SHP77 (cell line): ENCODE results near the gene MOG.
"Not testable (repeated sequence)": the region's sequence is repeated elsewhere in the genome, so short reads cannot be mapped to it uniquely, and the experiment has no call there.

Experiments used
- DNase-seq, 2 experiments: peaks; one replicate each; lab custom pipeline; 2025; lab: John Stamatoyannopoulos, UW

Gene MOG

DNA sequence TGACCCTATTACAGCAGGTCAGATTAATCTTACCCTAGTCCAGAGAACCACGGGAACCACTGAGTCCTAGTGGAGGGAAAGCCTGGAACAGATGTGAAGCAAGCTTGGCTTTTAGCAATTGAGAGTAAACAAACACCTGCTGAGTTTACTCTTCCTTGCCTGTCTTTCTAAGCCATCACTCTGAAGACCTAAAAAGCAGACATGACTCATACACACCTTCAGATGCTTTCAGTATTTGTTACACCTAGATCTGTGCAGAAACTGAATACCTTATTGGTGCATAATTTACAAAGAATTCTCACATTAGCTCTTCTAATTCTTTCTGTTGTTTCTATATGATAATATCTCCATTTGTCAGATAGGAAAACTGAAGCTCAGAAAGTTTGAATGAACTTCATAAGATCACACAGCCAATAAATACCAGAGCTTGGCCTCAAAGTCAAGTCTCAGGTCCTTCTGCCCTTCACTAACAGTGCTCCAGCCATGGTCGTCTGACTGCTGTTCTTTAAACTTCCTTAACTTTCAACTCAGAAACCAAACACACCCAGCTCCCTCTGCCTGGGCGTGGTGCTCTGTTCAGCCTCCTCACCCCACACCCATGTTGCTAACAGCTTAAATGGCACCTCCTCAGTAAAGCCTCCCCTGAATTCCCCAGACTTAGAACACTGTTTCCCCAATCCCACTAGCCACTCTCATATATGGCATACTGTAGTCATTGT lies 15.3 kb upstream of the MOG start:
- no peak for DNase-seq

DNA sequence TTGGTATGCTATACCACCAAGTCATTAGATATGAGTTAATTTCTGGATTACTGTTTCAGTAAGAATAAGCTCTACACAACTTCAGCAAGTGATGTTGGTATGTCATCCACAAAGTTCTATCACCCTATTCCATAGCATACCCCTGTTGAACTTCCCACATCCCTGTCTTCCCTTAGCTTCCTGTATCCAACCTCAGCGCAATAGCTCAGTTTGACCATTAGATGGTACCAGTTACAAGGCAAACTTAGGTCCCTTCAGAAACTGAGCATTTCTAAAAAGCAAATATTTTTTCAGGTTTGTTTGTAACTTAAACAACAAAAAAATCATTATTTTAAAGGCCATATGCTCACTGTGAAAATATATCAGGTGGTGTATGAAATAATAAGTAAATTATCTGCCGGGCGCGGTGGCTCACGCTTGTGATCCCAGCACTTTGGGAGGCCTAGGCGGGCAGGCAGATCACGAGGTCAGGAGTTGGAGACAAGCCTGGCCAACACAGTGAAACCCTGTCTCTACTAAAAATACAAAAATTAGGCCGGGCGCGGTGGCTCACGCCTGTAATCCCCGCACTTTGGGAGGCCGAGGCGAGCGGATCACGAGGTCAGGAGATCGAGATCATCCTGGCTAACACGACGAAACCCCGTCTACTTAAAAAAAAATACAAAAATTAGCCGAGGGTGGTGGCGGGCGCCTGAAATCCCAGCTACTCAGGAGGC lies 8.8 kb upstream of the MOG start:
- peak; percentile 14 to 47 for DNase-seq

GRCh38 chr6:29649701-29650673 lies 6.9 kb upstream of the MOG start:
- DNase-seq = peak; percentile 96 to 97

DNA sequence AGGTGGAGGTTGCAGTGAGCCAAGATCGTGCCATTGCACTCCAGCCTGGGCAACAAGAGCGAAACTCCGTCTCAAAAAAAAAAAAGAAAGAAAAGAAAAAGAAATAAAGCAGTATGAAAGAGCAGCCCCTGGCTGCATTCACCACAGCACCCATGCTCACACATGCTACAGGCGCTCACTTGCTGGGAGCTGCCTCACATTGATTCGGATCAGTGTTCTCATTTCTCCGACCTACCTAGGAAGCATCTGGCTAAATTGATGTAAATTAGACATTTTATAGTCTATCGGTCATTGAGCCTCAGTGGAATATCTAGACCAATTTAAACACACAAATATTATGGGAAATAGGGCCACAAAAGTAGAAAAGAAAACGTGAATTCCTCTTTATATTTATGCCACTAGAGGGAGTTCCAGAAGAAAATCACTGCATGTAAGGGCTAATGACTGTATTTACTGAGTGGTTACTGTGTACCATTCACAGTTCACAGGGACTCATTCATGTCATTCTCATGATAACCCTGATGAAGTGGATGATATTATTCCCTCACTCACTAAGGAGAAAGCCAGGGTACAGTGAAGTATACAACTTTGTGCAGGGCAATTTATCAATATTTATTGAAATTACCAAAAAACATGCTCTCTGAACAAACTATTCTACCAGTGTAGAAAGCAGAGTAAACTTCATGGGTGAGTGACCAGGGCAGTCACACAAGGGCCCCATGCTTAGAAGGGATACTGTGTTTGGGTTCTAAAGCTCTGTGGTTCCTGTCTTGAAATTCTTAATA lies 5.3 kb upstream of the MOG start:
- peak; percentile 9 to 18 for DNase-seq

- no peak for DNase-seq
Measured at GRCh38 chr6:29652198-29652584, 4.7 kb upstream of the MOG start.

DNA sequence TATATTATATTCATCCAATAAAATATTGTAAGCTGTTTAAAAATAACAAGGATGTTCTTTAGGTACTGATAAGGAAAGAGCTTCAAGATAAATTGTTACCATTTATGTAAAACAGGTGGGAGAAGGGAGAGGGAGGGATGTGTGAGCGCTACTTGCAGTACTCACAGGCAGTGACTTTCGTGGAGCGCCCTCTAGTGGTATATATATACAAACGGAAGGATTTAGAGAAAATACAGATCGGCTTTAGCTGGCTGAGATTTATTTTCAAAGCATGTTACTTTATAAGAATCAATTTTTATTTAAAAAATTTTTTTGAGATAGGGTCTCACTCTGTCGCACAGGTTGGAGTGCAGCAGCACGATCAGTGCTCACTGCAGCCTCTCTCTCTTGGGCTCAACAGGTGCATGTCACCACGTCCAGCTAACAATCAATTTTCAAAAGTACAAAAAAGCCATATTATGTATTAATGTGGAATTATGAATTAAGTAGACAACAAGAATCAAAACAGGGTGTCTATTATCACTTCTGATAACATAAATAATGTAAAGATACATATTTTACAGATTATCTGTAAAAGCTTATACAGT lies 3.3 kb upstream of the MOG start:
- DNase-seq = peak; percentile 66 to 83

- DNase-seq = no peak
Measured at GRCh38 chr6:29655658-29656057, 1.2 kb upstream of the MOG start.

GRCh38 chr6:29656157-29656556 lies 735 bp upstream of the MOG start:
- DNase-seq = no peak

- DNase-seq = no peak
Measured at GRCh38 chr6:29661071-29661470, 4.2 kb downstream of the MOG start.

DNA sequence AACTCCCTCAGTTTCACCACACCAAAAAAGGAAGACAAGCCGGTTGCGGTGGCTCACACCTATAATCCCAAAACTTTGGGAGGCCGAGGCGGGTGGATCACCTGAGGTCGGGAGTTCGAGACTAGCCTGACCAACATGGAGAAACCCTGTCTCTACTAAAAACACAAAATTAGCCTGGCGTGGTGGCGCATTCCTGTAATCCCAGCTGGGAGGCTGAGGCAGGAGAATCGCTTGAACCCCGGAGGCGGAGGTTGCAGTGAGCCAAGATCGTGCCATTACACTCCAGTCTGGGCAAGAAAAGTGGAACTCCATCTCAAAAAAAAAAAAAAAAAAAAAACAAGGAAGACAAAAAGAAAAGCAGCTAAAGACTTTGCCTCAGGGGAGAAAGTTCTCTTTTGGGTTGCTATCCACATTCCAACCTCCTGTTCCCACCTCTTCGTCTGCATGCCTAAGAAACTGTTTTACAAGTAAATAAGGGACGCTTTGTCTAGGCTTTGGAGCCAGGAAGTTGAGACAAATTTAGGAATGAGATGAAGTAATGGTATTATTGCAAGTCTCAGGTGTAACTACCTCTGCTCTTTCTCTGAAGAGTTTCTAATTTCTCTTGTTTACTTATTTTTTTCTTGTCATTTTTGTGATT lies 4.7 kb downstream of the MOG start:
- not testable (repeated sequence) for DNase-seq

DNA sequence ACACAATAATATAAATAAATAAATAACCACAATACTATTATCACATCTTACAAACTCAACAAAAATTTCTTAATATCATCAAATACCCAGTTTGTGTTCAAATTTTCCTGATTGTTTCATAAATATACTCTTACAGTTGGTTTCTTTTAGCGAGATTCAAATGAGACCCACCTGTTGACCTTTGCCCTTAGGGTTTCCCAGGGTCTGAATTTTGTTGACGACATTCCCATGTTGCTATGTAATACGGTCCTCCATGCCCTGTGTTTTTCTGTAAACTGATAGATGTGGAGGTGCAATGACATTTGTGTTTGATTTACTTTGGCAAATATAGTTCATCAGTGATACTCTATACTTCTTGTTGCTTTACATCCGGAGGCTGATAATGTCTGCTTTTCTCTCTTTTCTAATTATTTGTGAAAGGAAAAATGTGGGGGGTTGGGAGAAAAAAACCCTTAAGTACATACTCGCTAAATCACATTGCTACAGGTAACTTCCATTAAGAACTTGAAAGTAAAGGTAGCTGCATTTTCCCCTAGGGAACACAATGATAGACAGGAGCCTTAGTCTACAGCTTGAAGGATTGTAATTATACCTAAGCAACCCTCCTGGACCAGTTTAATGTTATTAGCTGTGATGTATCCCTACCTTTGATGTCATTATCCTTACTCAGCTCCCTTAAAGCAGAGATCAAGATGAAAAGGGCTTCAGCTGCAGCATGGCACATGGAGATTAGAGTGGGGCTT lies 6.6 kb downstream of the MOG start:
- DNase-seq = no peak

DNA sequence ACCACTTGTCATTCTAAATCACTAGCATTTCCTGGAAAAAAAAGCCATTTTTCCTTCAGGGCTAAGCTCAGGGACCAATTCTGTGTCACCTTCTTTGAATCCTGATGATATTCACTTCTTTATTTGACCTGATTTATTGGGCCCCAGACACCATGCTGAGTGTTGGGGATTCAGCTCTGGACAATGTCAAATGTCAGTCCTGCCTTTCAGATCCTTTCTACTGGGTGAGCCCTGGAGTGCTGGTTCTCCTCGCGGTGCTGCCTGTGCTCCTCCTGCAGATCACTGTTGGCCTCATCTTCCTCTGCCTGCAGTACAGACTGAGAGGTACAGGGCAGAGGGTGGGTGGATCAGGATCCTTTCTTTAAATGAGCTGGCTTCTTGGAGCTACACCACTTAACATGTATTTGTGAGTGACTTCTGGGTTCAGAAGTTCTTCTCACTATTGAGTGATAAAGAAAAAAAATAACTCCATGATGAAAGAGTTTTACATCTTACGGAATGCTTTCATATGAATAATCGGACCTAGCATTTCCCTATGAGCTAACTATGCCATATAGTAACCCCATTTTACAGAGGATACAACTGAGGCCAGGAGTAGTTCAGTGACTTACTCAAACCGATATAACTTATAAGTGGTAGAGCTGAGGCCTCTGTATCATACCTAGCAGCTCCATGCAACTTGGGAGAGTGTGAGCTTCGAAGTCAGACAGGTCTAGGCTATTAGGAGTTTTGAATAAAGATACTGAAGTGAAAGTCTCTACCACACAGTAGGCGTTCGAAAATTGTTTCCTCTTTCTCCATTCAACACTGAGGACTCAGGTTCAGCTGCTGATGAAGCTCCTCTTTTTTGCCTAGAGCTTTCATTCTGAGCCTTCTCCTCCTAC lies 9.3 kb downstream of the MOG start:
- no peak for DNase-seq

DNA sequence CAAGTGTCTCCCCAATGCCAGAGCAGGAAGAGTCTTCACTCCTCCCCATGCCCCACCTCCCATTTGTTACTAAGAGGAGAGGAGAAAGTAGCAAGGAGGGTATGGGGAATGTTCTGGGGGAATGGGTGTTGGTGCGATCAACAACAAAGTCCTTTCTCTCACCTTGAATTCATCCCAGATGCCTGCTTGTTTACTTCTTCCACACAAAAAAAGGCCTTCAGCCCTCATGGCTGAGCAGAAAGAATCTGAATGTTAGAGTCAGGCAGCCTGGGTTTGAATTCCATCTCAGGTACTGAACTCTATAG lies 9.9 kb downstream of the MOG start:
- no peak for DNase-seq

- DNase-seq = no peak
Measured at GRCh38 chr6:29667158-29667557, 10.3 kb downstream of the MOG start.

GRCh38 chr6:29671026-29671425 lies 14.1 kb downstream of the MOG start:
- DNase-seq = no peak

- not testable (repeated sequence) for DNase-seq
Measured at GRCh38 chr6:29672116-29672515, 15.2 kb downstream of the MOG start.

GRCh38 chr6:29673161-29673560 lies 16.3 kb downstream of the MOG start:
- DNase-seq = no peak

DNA sequence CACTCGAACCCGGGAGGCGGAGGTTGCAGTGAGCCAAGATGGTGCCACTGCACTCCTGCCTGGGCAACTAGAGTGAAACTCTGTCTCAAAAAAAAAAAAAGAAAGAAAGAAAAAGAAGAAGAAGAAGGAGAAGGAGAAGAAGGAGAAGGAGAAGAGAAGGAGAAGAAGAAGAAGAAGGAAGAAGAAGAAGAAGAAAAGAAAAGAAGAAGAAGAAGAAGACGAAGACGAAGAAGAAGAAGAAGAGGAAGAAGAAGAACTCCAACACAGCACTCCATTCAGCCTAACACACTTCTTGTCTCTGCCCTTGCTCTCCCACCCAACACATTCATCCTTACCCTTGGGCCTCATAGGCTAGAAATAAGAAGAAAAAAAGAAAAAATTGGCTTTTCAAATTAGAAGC lies 17.1 kb downstream of the MOG start:
- DNase-seq = no peak

GRCh38 chr6:29675561-29675960 lies 18.7 kb downstream of the MOG start:
- no peak for DNase-seq
